HG03354 (cell line): ENCODE measurements around the gene APLP2.

Experiments used
- ATAC-seq: cut with Tn5 transposase; IDR thresholded peaks from one replicate; pipeline ENCODE4 v1.9.1; 2021; ENCODE audit warnings: mild to moderate bottlenecking; ENCODE audit not compliant: unreplicated experiment, poor library complexity, severe bottlenecking

The APLP2 gene

GRCh38 chr11:130052567-130052966 lies 17.1 kb upstream of the APLP2 start:
- no peak for ATAC-seq

- no peak for ATAC-seq
These were observed 14.7 kb upstream of the APLP2 start for GRCh38 chr11:130054966-130055365.

- no peak for ATAC-seq
These were observed 14.1 kb upstream of the APLP2 start for GRCh38 chr11:130055617-130056016.

- no peak for ATAC-seq
These were observed 8.7 kb upstream of the APLP2 start for GRCh38 chr11:130061017-130061416.

GRCh38 chr11:130062026-130062425 lies 7.7 kb upstream of the APLP2 start:
- no peak for ATAC-seq

GRCh38 chr11:130063451-130063850 lies 6.2 kb upstream of the APLP2 start:
- no peak for ATAC-seq

- ATAC-seq, result no peak
These were observed 5.1 kb upstream of the APLP2 start for GRCh38 chr11:130064596-130064995.

GRCh38 chr11:130066338-130066737 lies 3.4 kb upstream of the APLP2 start:
- ATAC-seq, result no peak

GRCh38 chr11:130068546-130068985 lies 1.1 kb upstream of the APLP2 start:
- no peak for ATAC-seq

- ATAC-seq, result peak; percentile 50
These were observed 572 bp upstream of the APLP2 start for GRCh38 chr11:130068986-130069658.

GRCh38 chr11:130070109-130070845 lies 583 bp downstream of the APLP2 start:
- peak; percentile 38 for ATAC-seq

- ATAC-seq, result no peak
These were observed 1.1 kb downstream of the APLP2 start for GRCh38 chr11:130070846-130071200.

- no peak for ATAC-seq
These were observed 1.6 kb downstream of the APLP2 start for GRCh38 chr11:130071211-130071712.

- ATAC-seq, result no peak
These were observed 5.0 kb downstream of the APLP2 start for GRCh38 chr11:130074736-130075135.

GRCh38 chr11:130076778-130077481 lies 7.2 kb downstream of the APLP2 start:
- ATAC-seq, result no peak

GRCh38 chr11:130077671-130078070 lies 8.0 kb downstream of the APLP2 start:
- no peak for ATAC-seq

GRCh38 chr11:130078080-130078479 lies 8.4 kb downstream of the APLP2 start:
- no peak for ATAC-seq

GRCh38 chr11:130085671-130086290 lies 16.1 kb downstream of the APLP2 start:
- ATAC-seq, result no peak

- ATAC-seq, result no peak
These were observed 17.0 kb downstream of the APLP2 start for GRCh38 chr11:130086669-130087068.

GRCh38 chr11:130087294-130087926 lies 17.7 kb downstream of the APLP2 start:
- ATAC-seq, result peak; percentile 99
